Neuronal stem cell (in vitro differentiated cells): ENCODE data around the gene TMEM41B.

Experiments used
- DNase-seq: peaks from one replicate; pipeline ENCODE4 v3.0.0-alpha.2; 2013; ENCODE audit warnings: low spot score
- H2AFZ ChIP-seq: one replicate; pipeline ENCODE4 v1.6.1; 2013; ENCODE audit warnings: mild to moderate bottlenecking, low read length, inconsistent platforms
- H2AK5ac ChIP-seq: 2 replicates; pipeline ENCODE4 v1.6.1; 2013; ENCODE audit warnings: low read depth, mild to moderate bottlenecking, inconsistent platforms, low read length, moderate library complexity, mixed read lengths
- H2BK120ac ChIP-seq: 2 replicates; pipeline ENCODE4 v1.6.1; 2013; ENCODE audit warnings: low read depth, mild to moderate bottlenecking, inconsistent platforms, low read length, moderate library complexity, mixed read lengths
- H2BK12ac ChIP-seq: one replicate; pipeline ENCODE4 v1.6.1; 2013; ENCODE audit warnings: low read length, inconsistent platforms
- H2BK15ac ChIP-seq: 2 replicates; pipeline ENCODE4 v1.6.1; 2013; ENCODE audit warnings: mild to moderate bottlenecking, low read length, inconsistent platforms, mixed read lengths
- H2BK5ac ChIP-seq: one replicate; pipeline ENCODE4 v1.6.1; 2013; ENCODE audit warnings: inconsistent platforms, mild to moderate bottlenecking, low read length, moderate library complexity
- H3K14ac ChIP-seq: one replicate; pipeline ENCODE4 v1.6.1; 2013; ENCODE audit warnings: low read length, inconsistent platforms
- H3K18ac ChIP-seq: 2 replicates; pipeline ENCODE4 v1.6.1; 2013; ENCODE audit warnings: low read length, inconsistent platforms
- H3K23ac ChIP-seq: 2 replicates; pipeline ENCODE4 v1.6.1; 2013; ENCODE audit warnings: low read depth, mild to moderate bottlenecking, mixed read lengths, low read length, inconsistent platforms; ENCODE audit not compliant: poor library complexity
- H3K27ac ChIP-seq: replicated peaks from 3 replicates; pipeline ENCODE4 v1.5.1; 2013; ENCODE audit warnings: low read length, inconsistent platforms
- H3K27me3 ChIP-seq, 3 experiments: 2 replicates each; pipeline ENCODE4 v1.6.1; 2013; ENCODE audit warnings: low read length in 3 of 3, mild to moderate bottlenecking in 2 of 3, inconsistent platforms in 1 of 3, low read depth in 1 of 3, mixed read lengths in 1 of 3, moderate library complexity in 1 of 3; ENCODE audit not compliant: control insufficient read depth in 3 of 3, insufficient read depth in 3 of 3
- H3K36me3 ChIP-seq, 2 donors: replicated peaks in 1 of 2; 2 replicates each; pipeline ENCODE4 v1.6.1; 2013; ENCODE audit warnings: low read length in 2 of 2; ENCODE audit not compliant: control insufficient read depth in 2 of 2, insufficient read depth in 2 of 2
- H3K4ac ChIP-seq: 2 replicates; pipeline ENCODE4 v1.6.1; 2013; ENCODE audit warnings: inconsistent platforms, mild to moderate bottlenecking, low read length, moderate library complexity
- H3K4me1 ChIP-seq, 2 donors: 1 replicate in 1 of 2; 2 replicates in 1 of 2; pipeline ENCODE4 v1.6.1; 2013; ENCODE audit warnings: low read length in 2 of 2, low read depth in 1 of 2; ENCODE audit not compliant: control insufficient read depth in 2 of 2, insufficient read depth in 1 of 2
- H3K4me2 ChIP-seq: one replicate; pipeline ENCODE4 v1.6.1; 2013; ENCODE audit warnings: mild to moderate bottlenecking, low read length, inconsistent platforms; ENCODE audit not compliant: insufficient read depth, poor library complexity, severe bottlenecking
- H3K4me3 ChIP-seq, 2 donors: 2 replicates each; pipeline ENCODE4 v1.5.1; 2013; ENCODE audit warnings: low read length in 2 of 2, mild to moderate bottlenecking in 2 of 2, inconsistent platforms in 1 of 2, moderate library complexity in 1 of 2
- H3K79me1 ChIP-seq: one replicate; pipeline ENCODE4 v1.6.1; 2013; ENCODE audit warnings: low read depth, mild to moderate bottlenecking, inconsistent platforms, low read length, moderate library complexity
- H3K9ac ChIP-seq: one replicate; pipeline ENCODE4 v1.6.1; 2013; ENCODE audit warnings: mild to moderate bottlenecking, low read depth, low read length, inconsistent platforms; ENCODE audit not compliant: poor library complexity
- H3K9me3 ChIP-seq, 2 donors: replicated peaks in 1 of 2; 2 replicates each; pipeline versions ENCODE3 to v1.6.1; 2013; ENCODE audit warnings: low read length in 2 of 2, mild to moderate bottlenecking in 2 of 2, inconsistent platforms in 1 of 2, low read depth in 1 of 2, mixed read lengths in 1 of 2, moderate library complexity in 1 of 2; ENCODE audit not compliant: control insufficient read depth in 2 of 2, insufficient read depth in 1 of 2
- H4K8ac ChIP-seq: one replicate; pipeline ENCODE4 v1.6.1; 2013; ENCODE audit warnings: low read depth, mild to moderate bottlenecking, inconsistent platforms, low read length, moderate library complexity
- H4K91ac ChIP-seq: one replicate; pipeline ENCODE4 v1.6.1; 2013; ENCODE audit warnings: low read length, low read depth, mild to moderate bottlenecking, inconsistent platforms; ENCODE audit not compliant: poor library complexity
- WGBS, 2 donors: extraction: QIAGEN DNeasy Blood & Tissue Kit; methylation state at CpG; one replicate each; pipeline ENCODE4 v1.1.7; 2013; ENCODE audit warnings: missing lambda C conversion rate in 2 of 2, mixed read lengths in 1 of 2; ENCODE audit not compliant: insufficient read length in 2 of 2, insufficient replicate concordance in 1 of 2; ENCODE audit errors: extremely low coverage in 2 of 2; 5-methylcytosine and 5-hydroxymethylcytosine counted together

The TMEM41B gene

GRCh38 chr11:9341638-9342178 lies 27.3 kb upstream of the TMEM41B start:
- no CpG with 5 or more reads among the region's 5 CpGs for WGBS, 2 donors
- no peak overlapping the region for H3K27ac ChIP-seq

GRCh38 chr11:9332655-9333054 lies 18.3 kb upstream of the TMEM41B start:
- no peak for DNase-seq
- H3K79me1 ChIP-seq: no peaks in the 10 kb centered on the region
- H4K8ac ChIP-seq: no peak overlapping the region
- no peaks in the 10 kb centered on the region for H3K27me3 ChIP-seq
- H2BK5ac ChIP-seq: no peak overlapping the region
- H2AK5ac ChIP-seq: no peak overlapping the region
- no peak overlapping the region for H3K4me2 ChIP-seq
- no peak overlapping the region for H3K4ac ChIP-seq
- no peaks in the 10 kb centered on the region for H3K4me1 ChIP-seq
- no peak overlapping the region for H3K23ac ChIP-seq
- no peak overlapping the region for H3K18ac ChIP-seq
- H3K9me3 ChIP-seq: no peaks in the 10 kb centered on the region
- H3K14ac ChIP-seq: no peak overlapping the region
- H3K27ac ChIP-seq: no peak overlapping the region
- H2AFZ ChIP-seq: no peak overlapping the region
- no peak overlapping the region for H3K4me3 ChIP-seq
- H3K36me3 ChIP-seq: no peaks in the 10 kb centered on the region
- no peak overlapping the region for H2BK120ac ChIP-seq
- H3K9ac ChIP-seq: no peak overlapping the region
- H2BK12ac ChIP-seq: no peak overlapping the region
- H4K91ac ChIP-seq: no peak overlapping the region
- H2BK15ac ChIP-seq: no peak overlapping the region
- WGBS, 2 donors: no CpG with 5 or more reads among the region's 5 CpGs

More at GRCh38 chr11:9341638-9342178, 27.3 kb upstream of the TMEM41B start:
- Histone ChIP-seq H3K27me3 (no peaks in the 10 kb centered on the region), H3K4me1 (no peaks in the 10 kb centered on the region), H4K91ac (no peak overlapping the region), H2BK120ac (no peak overlapping the region), H2BK5ac (no peak overlapping the region), H3K36me3 (no peaks in the 10 kb centered on the region), H3K79me1 (no peaks in the 10 kb centered on the region), H4K8ac (no peak overlapping the region), H3K4ac (no peak overlapping the region), H2AK5ac (no peak overlapping the region), H3K14ac (no peak overlapping the region), H2AFZ (no peak overlapping the region), H2BK15ac (no peak overlapping the region), H3K9me3 (no peaks in the 10 kb centered on the region), H3K18ac (no peak overlapping the region), H3K4me2 (no peak overlapping the region), H3K23ac (no peak overlapping the region), H2BK12ac (no peak overlapping the region), H3K9ac (no peak overlapping the region), H3K4me3 (no peak overlapping the region)
- DNase-seq: no peak

GRCh38 chr11:9330387-9331384 lies 16.3 kb upstream of the TMEM41B start:
- Histone ChIP-seq H3K23ac (no peak overlapping the region), H4K91ac (no peak overlapping the region), H2AK5ac (no peak overlapping the region), H3K14ac (no peak overlapping the region), H2BK5ac (no peak overlapping the region), H3K4me3 (no peak overlapping the region), H3K9me3 (no peaks in the 10 kb centered on the region), H2BK12ac (no peak overlapping the region), H2AFZ (no peak overlapping the region), H4K8ac (no peak overlapping the region), H3K79me1 (no peaks in the 10 kb centered on the region), H3K27me3 (no peaks in the 10 kb centered on the region), H2BK120ac (no peak overlapping the region), H3K36me3 (no peaks in the 10 kb centered on the region), H2BK15ac (no peak overlapping the region), H3K4me2 (no peak overlapping the region), H3K9ac (no peak overlapping the region), H3K27ac (no peak overlapping the region), H3K18ac (no peak overlapping the region), H3K4ac (no peak overlapping the region), H3K4me1 (no peaks in the 10 kb centered on the region)
- DNase-seq: no peak
- WGBS, 2 donors: no CpG with 5 or more reads among the region's 10 CpGs

GRCh38 chr11:9320047-9320446 lies 5.7 kb upstream of the TMEM41B start:
- no peak overlapping the region for H3K27ac ChIP-seq
- no peak overlapping the region for H2BK12ac ChIP-seq
- no peak overlapping the region for H4K8ac ChIP-seq
- no peak overlapping the region for H3K4me3 ChIP-seq
- DNase-seq: no peak
- no peak overlapping the region for H2BK5ac ChIP-seq
- H3K27me3 ChIP-seq: no peaks in the 10 kb centered on the region
- H3K14ac ChIP-seq: no peak overlapping the region
- no peak overlapping the region for H2BK120ac ChIP-seq
- no peak overlapping the region for H2AK5ac ChIP-seq
- H3K4me1 ChIP-seq: peaks cover 3 to 10% of the 10 kb centered on the region in 2 donors
- no peaks in the 10 kb centered on the region for H3K36me3 ChIP-seq
- peak overlapping the region; percentile 84 for H2AFZ ChIP-seq
- H2BK15ac ChIP-seq: no peak overlapping the region
- H3K4me2 ChIP-seq: no peak overlapping the region
- no peaks in the 10 kb centered on the region for H3K79me1 ChIP-seq
- H3K9me3 ChIP-seq: no peaks in the 10 kb centered on the region
- WGBS, 2 donors: no CpG with 5 or more reads among the region's 3 CpGs
- no peak overlapping the region for H3K9ac ChIP-seq
- H3K18ac ChIP-seq: no peak overlapping the region
- no peak overlapping the region for H4K91ac ChIP-seq
- H3K4ac ChIP-seq: no peak overlapping the region
- no peak overlapping the region for H3K23ac ChIP-seq
